GM12892 (cell line): ENCODE measurements around the gene EOGT.

Source experiments
- POLR2A ChIP-seq: IDR thresholded peaks from 2 replicates; pipeline ENCODE4 v1.6.1; 2011; ENCODE audit warnings: low read depth, low read length, control low read depth
- POLR2AphosphoS5 ChIP-seq: IDR thresholded peaks from 2 replicates; pipeline ENCODE4 v1.6.1; 2011; ENCODE audit warnings: low read depth, low read length, control low read depth

DNA sequence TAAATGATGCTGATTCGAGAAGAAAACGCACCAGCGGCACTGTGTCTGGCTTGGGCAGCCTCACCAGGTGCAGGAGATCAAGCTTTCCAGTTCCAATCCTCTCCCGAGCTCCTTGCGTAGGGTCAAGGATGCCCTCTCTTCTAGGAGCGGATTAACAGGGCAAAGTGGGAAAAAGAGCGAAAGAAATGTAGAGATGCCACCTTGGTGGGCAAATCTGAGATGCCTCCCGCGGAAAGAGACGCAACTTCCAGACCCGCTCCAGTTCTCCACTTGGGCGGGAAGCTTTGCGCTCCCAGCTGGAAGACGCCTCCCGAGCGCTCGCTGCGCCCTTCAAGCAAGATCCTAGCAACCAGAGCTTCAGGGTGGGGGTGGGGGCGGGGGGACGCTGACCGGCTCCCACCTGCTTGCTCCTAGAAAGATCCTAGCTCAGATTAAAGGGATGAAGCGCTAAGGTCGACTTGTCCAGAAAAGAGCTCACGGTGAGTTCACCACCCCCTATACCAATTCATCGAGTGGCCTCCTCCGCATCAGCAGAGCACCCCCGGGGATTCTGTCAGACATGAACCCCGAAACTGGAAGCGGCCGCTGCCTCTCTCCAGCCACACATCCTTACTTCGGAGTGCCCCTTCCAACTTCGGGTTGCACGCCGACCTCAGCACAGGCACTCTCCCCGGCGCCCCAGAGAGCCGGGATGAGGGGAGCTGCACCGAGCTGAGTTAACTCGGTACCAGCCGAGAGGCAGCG, 81.9 kb downstream of the EOGT start:
- TF ChIP-seq POLR2A (no peak), POLR2AphosphoS5 (no peak)
